LoVo (cell line): ENCODE data around the gene NLGN1.

Experiments
- DNase-seq: peaks from one replicate; pipeline ENCODE4 v3.0.0-alpha.2; 2016; ENCODE audit warnings: low spot score

Gene NLGN1

DNA sequence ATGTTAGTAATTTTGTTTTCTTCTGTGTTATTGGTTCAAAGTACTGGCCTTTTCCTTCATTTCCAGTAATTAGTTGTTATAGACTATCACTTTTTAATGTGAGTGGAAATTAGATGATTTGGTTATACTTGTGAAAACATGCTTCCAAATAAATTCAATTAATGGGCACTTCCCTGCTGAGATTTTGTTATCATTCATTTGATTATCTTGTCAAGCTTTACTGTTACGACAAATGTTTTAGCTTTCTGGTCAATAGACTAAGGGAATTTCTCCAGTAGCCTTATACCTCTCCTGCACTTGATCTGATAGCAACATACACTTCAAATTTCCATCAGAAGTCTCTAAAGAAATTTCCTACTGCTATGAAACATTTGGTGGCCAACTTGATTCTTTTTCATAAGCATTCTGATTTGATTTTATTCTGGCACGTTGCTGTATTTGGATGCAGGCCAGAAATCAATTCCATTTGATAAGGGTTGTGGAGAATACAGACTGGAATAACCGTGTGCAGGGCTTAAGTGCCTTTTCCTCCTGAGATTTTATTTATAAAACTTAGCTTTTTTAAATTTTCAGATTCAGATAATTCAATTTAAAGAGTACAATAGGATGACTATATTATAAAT is 887.8 kb downstream of the NLGN1 start:
- no peak for DNase-seq

DNA sequence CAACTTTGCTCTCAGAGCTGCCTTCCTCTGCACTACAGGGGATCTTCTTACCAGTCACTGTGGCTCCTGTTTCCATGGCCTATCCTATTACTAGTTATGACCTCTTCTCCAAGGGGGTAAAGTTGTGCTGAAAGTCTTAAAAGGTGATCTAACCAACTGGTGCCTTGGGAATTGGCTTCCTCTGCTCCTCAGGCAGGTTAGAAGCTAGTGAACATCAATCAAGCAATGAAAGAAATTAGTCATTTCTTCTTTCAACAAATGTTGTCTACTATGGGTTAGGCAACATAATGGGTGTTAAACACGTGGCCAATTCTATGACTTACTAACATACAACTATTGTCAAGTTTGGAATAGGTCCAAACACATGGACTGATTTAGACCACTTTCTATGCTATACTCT is 890.2 kb downstream of the NLGN1 start:
- no peak for DNase-seq

DNA sequence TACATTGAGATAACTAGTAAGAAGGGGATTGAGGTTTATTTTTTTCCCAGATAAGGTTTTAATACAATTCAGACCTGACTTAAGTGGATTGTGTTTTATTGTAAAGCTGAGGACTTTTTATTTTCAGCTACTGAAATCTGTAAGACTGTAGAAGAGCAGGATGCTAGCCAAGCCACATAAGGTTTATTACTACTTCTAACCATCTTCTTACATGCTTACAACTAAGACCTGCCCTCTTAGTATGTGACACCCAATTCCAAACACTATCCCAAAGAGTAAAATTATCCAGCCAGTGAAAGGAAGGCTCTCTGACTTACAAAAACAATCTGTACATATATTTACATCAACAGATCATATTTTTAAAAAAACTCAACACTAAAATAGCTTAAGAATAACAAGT is 897.1 kb downstream of the NLGN1 start:
- DNase-seq, result no peak

DNA sequence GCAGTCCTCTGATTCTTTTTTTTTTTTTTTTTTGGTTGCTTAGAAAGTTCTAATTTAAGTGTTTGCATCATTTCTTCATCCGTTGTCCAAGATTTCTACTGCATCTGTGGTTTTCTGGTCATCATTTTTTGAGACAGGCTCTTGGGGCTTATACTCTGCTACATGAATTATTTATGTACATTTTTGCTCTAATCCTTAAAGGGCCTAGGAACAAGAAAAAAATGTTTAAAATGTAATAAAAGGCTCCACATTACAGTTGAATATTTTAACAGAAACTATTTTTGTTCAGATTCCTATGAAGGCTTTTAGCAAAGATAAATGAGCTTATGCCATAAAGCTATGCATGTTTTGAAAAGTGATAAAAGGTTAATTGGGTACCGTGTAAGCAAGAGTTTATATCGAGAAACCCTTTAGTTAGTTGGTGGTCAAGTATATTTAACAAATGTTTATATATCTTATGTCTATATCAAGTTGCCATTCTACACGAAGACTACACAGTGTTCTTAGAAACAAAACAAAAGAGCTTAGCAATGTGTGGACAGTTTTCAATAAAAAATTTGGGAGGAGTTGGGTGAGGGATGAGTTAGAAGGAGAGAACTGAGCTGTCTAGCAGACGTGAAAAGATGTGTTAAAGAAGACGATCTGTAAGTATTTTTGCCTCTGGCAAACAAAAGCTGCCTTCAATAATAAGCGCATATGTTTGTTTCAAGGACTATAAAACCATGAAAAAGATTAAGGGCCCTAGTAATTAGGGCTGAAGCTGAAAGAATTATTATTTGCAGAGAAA is 898.0 kb downstream of the NLGN1 start:
- no peak for DNase-seq

DNA sequence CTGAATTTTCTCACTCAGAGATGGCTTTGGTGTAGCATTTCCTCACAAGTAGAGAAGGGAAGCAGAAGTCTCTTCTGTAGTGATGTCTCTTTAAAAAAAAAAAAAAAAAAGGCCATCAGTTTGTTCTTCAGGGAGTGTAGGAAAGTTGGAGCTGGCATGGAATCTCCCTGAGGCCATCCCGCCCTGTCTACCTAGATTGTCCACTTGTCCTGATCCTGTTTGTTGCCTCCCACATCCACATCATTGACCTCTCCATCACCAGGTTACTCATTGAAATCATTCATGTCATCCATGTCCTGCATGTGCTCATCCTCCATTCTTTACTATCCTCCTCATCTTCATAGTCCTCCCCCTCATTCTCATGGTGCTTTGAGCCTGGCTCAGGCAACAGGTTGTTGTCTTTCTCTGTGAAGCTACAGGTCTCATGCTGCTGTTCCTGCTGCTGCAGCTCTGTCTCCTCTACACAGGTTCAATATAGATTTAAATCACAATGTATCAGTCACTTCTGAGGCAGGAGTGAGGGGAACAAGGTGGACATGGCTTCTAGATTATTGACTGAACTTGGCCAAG is 905.3 kb downstream of the NLGN1 start:
- no peak for DNase-seq

DNA sequence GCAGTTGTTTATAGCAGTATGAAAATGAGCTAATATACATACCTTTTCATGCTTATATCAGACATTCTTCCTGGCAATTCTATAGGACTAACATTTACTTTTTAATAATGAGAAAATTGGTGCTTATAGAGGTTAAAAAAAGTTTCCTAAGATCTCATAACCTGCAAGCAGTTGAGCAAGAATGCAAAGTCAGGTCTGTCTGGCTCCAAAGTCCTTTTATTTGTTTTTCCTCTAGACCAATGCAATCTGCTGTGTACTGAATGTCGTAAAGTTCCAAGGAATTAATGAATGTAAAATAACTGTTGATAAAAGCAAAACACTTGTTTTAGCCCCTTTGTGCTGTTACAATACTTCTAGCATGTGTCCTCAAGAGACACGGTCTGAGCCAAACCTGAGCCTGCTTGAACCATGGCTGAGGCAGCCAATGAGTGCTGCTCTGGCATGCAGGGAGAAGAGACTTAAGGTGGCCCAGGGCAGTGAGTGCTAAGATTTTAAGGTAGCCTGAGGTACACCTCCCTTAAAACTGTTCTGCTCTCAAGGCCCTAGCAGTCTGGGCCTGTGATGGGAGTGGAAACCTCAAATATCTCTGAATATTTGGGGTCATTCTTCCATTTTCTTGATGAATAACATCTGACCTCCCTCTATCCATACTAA is 906.5 kb downstream of the NLGN1 start:
- no peak for DNase-seq

DNA sequence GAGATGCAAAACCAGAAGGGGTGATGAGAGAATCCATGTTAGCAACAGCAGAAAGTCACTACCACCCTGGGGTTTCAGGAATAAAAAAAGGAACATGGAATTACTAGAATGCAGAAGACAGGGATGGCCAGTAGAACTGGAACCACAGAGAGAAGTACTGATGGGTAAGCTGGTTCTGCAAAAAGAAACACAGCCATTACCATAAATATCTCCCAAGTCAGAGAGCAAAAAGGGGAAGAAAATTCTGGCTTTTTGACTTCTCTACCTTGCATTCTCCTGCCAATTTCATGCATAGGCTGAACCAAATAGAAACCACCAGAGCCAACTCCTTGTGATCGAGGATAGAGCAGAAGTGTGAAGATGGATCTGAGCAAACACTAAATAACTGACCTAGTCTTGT is 911.2 kb downstream of the NLGN1 start:
- no peak for DNase-seq

DNA sequence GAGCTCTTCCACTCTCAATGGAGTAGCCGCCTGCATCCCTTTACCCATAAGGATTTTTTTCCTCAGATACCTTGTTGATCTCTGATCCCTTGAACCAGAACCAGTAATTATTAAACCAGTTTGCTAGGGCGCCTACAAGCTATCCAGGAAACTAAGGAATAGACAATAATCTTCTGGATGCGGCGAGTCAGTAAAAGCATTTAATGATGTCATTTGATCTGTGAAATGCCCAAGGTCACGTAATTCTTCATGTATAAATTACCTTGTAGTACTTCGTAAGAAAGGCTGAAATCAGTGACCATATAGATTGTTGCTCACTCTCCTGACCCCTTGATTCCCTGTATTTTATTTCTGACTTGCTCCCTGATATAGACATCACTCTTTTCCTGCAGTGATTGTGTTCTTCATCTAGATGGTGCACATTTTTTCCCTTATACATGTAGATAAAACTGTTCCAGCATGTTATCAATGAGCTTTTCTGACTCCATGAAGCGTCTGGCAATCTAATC is 913.0 kb downstream of the NLGN1 start:
- DNase-seq, result no peak

DNA sequence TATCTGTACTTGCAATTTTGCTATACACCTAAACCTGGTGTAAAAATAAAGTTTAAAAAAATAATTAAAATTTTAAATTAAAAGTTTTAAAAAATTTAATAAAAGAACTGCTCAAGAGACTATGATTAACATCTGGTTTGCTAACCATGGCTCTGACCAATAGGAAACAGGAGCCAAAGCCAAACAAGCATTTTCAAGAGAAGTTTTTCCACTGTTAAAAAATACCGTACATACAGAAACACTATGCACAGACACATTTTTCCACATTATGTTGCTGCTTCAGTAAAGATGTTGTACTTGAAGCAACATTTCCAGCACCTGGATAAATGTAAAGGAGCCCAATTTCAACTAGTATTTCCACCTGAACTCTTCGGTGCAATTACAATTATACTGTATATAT is 917.7 kb downstream of the NLGN1 start:
- no peak for DNase-seq

DNA sequence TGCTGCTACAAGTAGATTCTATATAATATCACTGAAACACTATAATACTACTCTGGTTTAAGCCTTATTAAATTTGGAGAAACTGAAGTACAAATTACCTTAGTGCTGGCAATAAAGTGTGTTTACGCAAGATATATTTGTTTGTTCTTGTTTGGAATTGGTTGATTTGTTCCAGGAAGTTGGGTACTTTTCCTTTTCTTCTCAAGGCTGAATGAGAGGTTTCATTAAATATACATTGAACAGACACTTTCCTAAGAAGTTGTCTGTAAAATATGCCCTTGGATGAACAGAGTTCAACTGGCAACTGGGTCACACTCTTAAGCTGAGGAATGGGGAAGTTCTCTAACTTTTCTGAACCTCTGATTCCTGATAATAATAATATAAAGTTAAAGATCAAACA is 919.5 kb downstream of the NLGN1 start:
- DNase-seq, result no peak

DNA sequence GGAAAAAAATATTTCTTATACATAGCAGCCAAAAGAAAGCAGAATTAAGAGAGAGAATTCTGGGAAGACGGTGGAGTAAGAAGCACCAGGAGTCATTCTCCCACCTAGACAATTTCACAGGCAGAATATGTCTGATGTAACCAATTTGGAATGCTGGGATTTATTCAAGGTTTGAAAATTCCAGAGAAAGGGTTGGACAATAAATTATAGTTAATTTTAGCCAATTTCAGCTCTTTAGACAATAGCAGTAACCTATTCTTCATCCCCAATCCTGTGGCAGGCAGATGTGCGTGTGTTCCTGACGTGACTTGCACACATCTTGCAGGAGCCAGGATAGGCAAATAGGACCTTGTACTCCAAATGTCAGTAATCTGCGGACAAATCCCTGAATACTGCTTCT is 920.6 kb downstream of the NLGN1 start:
- no peak for DNase-seq

DNA sequence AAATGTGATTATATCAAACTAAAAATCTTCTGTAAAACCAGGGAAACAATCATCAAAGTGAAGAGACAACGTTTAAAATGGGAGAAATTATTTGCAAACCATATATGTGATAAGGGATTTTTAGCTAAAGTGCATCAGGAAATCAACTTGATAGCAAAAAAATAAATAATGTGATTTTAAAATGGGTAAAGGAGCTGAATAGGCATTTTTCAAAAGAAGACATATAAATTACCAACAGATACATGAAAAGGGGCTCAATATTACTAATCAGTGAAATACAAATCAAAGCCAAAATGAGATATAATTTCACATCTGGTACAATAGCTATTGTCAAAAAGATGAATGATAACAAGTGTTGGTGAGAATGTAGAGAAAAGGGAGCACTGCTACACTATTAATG is 924.0 kb downstream of the NLGN1 start:
- no peak for DNase-seq

DNA sequence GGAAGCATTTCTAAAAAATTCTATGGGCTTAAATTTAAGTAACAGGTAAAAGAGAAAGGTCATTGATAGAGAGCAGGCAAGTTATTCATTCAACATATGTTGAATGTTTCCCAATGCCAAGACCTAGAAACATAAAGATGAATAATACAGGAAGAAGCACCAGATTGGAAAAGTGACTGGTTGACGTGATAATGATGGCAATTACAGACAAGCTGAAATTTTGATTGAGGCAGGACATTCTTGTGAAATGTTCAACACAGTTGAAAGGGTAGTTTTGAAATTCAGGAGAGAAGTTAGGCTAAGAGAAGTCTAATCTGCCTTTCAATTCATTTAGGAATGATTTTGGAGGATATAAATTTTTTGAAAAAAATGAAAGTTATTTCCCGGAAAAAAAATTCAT is 925.2 kb downstream of the NLGN1 start:
- no peak for DNase-seq

DNA sequence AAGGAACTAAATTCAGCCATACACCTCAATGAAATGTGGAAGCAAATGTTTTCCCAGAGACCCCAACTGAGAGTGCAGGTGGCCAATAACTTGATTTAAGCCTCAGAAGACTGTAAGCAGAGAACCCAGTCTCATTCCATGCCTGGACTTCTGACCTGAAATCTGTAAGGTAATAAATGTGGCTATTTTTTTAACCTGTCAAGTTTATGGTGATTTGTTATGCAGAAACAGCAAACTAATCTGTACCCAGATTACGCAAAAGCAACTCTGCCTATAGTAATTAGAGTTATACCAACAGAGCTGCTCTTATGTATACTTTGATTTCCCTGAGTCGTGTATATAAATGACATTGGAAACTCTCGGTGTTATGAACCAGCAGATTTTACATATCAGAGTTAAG is 927.6 kb downstream of the NLGN1 start:
- DNase-seq, result no peak

DNA sequence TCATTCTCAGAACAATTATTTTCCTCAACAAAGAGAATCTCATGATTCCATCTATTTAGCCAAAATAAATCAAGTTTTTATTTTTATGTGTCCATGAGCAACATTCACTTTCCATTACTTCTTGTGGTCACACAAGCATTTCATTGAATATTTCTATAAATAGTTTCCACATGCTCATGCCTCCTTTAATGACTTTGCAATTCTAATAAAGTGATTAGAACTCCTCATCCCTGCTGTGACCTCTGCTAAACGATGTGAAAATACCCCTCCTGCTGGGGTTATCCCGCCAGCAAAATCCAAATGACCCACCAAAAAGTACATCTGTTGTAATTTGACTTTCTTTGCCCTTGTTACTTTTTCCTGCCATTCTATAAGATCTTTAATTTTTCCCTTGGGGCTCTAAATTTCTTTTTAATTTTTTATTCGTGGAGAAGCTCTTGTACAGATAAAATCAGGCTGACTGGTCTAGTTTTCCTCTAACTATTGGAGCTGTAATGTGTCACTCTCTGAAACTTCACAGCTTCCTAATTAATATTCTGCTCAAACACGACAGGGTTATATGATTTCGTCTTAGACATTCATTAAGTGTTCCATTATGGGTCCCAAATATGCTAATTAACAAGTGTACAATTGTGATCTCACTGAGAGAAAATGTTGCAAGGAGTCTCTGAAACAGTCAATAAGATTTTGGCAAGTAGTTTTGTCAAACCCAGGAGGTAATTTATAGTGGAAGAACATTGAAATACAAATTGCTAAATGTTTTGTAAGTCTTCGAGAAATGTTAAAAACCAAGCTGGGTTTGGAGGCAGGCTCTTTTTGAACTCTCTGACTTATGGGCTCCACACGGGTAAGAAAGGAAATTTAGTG is 928.5 kb downstream of the NLGN1 start:
- DNase-seq, result no peak

DNA sequence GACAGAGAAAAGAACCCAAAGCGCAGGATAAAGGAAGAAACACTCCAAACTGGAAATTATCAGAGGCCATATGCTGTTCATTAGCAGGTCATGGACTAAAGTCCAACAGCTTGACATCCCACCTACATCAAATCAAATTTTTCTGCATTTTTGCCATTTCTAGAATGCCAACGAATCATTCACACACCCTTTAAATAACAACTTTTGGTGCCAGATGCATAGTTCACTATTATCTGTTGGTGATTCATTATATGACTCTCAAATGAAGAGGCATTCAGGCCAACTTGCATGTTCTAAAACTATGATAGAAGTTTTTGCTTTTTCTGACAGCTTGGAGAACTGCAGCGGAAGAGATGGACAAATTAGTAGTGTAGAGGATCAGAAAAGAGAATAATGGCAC is 931.8 kb downstream of the NLGN1 start:
- no peak for DNase-seq

DNA sequence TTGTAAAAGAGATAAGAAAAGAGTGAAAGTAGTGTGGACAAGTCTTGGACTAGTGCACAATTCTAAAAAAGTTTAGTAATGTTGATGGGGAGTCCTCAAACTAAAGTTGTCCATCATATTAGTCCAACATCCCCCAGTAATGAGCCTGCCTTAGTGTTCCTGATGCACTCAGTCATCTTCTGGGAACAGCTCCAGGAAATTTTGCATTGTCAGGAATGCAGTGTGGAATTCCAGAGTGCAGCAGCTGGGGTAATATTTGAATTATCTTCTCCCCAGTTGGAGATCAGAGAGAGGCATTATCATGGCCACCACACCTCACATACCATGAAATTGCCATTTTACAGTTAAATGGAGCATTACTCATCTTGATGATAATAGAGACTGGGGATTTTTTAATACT is 932.8 kb downstream of the NLGN1 start:
- no peak for DNase-seq

DNA sequence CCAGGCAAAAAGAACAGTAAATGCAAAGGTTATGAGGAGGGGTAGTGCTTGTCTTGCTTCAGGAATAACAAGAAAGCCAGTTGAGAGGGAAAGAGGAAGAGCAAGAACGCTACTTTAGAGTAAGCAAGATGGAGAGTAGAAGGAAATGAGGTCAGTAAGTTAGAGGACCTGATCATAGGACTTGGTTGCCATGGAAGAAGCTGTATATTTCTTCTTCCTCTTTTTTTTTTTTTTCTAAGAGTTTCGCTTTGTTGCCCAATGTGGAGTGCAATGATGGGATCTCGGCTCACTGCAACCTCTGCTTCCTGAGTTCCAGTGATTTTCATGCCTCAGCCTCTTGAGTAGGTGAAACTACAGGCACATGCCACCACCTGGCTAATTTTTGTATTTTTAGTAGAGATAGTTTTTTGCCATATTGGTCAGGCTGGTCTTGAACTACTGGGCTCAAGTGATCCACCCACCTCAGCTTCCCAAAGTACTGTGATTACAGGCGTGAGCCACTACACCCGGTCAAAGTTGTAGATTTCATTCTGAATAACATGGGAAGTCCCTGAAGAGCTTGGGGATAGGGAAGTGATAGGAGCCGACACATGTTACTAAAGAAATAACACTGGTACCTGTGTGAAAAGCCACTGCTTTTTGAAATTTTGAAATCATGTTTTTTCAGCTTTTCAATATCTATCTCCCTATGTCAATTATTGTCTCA is 933.7 kb downstream of the NLGN1 start:
- DNase-seq, result no peak

DNA sequence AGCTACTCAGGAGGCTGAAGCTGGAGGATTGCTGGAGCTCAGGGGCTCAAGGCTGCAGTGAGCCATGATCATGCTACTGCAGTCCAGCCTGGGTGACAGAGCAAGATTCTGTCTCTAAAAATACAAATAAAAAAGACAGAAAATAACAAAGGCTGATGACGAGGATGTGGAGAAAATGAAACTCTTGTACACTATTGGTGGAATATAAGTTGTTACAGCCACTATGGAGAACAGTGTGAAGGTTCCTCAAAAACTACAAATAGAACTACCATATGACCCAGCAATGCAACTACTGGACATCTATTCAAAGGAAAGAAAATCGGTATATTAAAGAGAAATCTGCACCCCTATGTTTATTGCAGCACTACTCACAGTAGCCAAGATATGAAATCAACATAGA is 934.8 kb downstream of the NLGN1 start:
- DNase-seq, result no peak

DNA sequence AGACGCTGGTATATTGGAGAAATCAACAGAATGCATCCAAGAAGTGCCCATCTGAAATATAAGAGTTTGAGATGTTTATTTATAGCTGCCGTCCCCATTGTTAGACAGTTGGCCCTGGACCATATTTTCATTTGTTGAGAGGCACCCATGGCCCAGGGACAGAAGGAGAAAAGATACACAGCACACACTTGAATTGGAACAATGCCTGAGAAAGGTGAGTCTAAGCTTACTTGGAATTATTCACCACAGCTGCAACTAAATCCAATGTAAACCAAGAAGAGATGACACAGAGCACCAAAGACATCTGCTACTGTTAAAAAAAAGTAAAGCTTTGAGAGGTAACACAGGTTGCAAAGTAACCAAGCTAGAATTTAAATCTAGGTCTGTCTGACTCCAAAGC is 936.1 kb downstream of the NLGN1 start:
- no peak for DNase-seq

DNA sequence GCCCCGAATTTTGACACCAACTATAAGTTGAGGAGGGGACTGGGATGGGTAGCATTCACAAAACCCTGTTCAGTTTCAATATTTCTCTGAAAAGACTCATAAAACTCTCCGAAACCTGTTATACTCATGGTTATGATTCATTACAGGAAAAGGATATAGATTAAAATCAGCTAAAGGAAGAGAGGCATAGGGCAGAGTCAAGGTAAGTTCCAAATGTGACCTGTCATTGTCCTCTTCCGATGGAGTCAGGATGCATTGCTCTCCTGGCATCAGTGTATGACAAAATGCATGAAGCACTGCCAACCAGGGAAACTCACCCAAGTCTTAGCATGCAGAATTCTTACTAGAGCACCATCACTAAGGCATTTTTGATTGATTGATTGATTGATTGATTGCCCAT is 936.6 kb downstream of the NLGN1 start:
- no peak for DNase-seq
